HG03066 (cell line): Measurements from ENCODE around the gene PRR5L.
"Not testable (repeated sequence)": the region's sequence is repeated elsewhere in the genome, so short reads cannot be mapped to it uniquely, and the experiment has no call there.

ENCODE experiments used
- ATAC-seq: cut with Tn5 transposase; IDR thresholded peaks from one replicate; pipeline ENCODE4 v1.9.1; 2021; ENCODE audit warnings: low read depth; ENCODE audit not compliant: unreplicated experiment

The PRR5L gene

GRCh38 chr11:36454941-36455631, 159.0 kb downstream of the PRR5L start:
- ATAC-seq: no peak

GRCh38 chr11:36455658-36456111, 159.6 kb downstream of the PRR5L start:
- no peak for ATAC-seq

- no peak for ATAC-seq
Measured at GRCh38 chr11:36456156-36456555, 160.1 kb downstream of the PRR5L start.

- no peak for ATAC-seq
Measured at GRCh38 chr11:36458129-36458915, 162.2 kb downstream of the PRR5L start.

- no peak for ATAC-seq
Measured at GRCh38 chr11:36459046-36459445, 163.0 kb downstream of the PRR5L start.

GRCh38 chr11:36460220-36460619, 164.1 kb downstream of the PRR5L start:
- no peak for ATAC-seq

- ATAC-seq: no peak
Measured at GRCh38 chr11:36462321-36462720, 166.2 kb downstream of the PRR5L start.

- ATAC-seq: no peak
Measured at GRCh38 chr11:36463781-36464180, 167.7 kb downstream of the PRR5L start.

GRCh38 chr11:36464720-36465119, 168.6 kb downstream of the PRR5L start:
- ATAC-seq: no peak

- no peak for ATAC-seq
Measured at GRCh38 chr11:36465449-36466163, 169.5 kb downstream of the PRR5L start.

GRCh38 chr11:36467012-36467411, 170.9 kb downstream of the PRR5L start:
- no peak for ATAC-seq

- ATAC-seq: no peak
Measured at GRCh38 chr11:36467916-36468315, 171.8 kb downstream of the PRR5L start.

GRCh38 chr11:36469063-36469462, 173.0 kb downstream of the PRR5L start:
- ATAC-seq: no peak

GRCh38 chr11:36469881-36470802, 174.1 kb downstream of the PRR5L start:
- ATAC-seq: no peak

GRCh38 chr11:36471577-36471976, 175.5 kb downstream of the PRR5L start:
- ATAC-seq: no peak

- ATAC-seq: no peak
Measured at GRCh38 chr11:36475192-36475591, 179.1 kb downstream of the PRR5L start.

GRCh38 chr11:36478700-36479329, 182.7 kb downstream of the PRR5L start:
- no peak for ATAC-seq

GRCh38 chr11:36480833-36481232, 184.7 kb downstream of the PRR5L start:
- no peak for ATAC-seq

GRCh38 chr11:36483042-36483441, 187.0 kb downstream of the PRR5L start:
- ATAC-seq: not testable (repeated sequence)
